GM12874 (cell line): ENCODE data around the gene ARFGEF3.

ENCODE experiments used
- TF ChIP-seq, protein P1 (sequence below): IDR thresholded peaks from 2 replicates; pipeline ENCODE4 v1.5.1; 2011; ENCODE audit warnings: low read depth, mild to moderate bottlenecking, control low read depth, low read length, moderate library complexity; ENCODE audit not compliant: insufficient read depth

The ARFGEF3 gene

GRCh38 chr6:138374230-138374629 is 212.5 kb downstream of the ARFGEF3 start:
- TF ChIP-seq, protein P1, sequence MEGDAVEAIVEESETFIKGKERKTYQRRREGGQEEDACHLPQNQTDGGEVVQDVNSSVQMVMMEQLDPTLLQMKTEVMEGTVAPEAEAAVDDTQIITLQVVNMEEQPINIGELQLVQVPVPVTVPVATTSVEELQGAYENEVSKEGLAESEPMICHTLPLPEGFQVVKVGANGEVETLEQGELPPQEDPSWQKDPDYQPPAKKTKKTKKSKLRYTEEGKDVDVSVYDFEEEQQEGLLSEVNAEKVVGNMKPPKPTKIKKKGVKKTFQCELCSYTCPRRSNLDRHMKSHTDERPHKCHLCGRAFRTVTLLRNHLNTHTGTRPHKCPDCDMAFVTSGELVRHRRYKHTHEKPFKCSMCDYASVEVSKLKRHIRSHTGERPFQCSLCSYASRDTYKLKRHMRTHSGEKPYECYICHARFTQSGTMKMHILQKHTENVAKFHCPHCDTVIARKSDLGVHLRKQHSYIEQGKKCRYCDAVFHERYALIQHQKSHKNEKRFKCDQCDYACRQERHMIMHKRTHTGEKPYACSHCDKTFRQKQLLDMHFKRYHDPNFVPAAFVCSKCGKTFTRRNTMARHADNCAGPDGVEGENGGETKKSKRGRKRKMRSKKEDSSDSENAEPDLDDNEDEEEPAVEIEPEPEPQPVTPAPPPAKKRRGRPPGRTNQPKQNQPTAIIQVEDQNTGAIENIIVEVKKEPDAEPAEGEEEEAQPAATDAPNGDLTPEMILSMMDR: no peak

GRCh38 chr6:138374815-138375214 is 213.1 kb downstream of the ARFGEF3 start:
- TF ChIP-seq, protein P1: no peak

- TF ChIP-seq, protein P1: no peak
Observed at GRCh38 chr6:138377042-138377441, 215.3 kb downstream of the ARFGEF3 start.

GRCh38 chr6:138377844-138378243 is 216.1 kb downstream of the ARFGEF3 start, which contains the start of gene SMIM28:
SMIM28 (plus strand) TSS chr6:138377905; CDS start chr6:138378073, 168 bp downstream.
- TF ChIP-seq, protein P1: no peak

GRCh38 chr6:138378463-138378862 is 216.7 kb downstream of the ARFGEF3 start:
- TF ChIP-seq, protein P1: no peak

DNA sequence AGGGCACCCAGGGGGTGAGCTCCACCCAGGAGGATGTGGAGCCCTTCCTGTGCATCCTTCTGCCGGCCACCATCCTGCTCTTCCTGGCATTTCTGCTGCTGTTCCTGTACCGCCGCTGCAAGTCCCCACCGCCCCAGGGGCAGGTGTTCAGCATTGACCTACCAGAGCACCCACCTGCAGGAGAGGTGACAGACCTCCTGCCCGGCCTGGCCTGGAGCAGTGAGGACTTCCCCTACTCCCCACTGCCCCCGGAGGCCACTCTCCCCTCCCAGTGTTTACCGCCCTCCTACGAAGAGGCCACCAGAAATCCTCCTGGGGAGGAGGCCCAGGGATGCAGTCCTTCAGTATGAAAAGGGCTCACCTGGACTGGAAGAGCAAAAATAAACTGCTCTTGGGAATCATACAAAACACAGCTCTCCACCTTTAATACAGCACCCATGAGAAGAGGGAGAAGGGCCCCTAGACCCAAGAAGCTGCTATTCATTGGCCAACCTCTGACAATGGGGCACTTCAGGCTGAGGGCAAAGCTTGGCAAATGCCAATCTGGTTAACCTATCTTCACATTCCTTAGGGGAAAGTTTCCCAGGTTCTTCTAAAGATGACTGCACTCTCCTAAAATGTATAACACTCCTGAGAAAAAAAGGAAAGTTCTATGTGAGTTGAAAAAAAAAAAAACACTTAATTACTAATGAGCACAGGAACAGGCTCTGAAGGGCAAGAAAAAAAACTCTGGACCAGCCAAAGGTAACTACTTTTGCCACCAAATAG is 220.9 kb downstream of the ARFGEF3 start:
- TF ChIP-seq, protein P1: no peak

GRCh38 chr6:138383776-138384175 is 222.0 kb downstream of the ARFGEF3 start:
- TF ChIP-seq, protein P1: no peak
